Endometrial microvascular endothelial cells (primary cell): ENCODE data around the gene DYSF. TPM values are rescaled to one million over a fixed set of nuclear protein-coding genes. Genes with fewer than 3 reads are reported as not detected.

Experiments
- in situ Hi-C: cut with HindIII; loops from 2 replicates; pipeline ENCODE4 v1.10.0; 2017; ENCODE audit warnings: low sequenced_read_pairs, low pct_unique_long_range_greater_than_20kb; ENCODE audit errors: inconsistent ontology term
- total RNA-seq: library from RNA; depleted of rRNA; stranded (reverse); fragments of >200 nt; gene quantifications from one replicate; pipeline ENCODE4 v1.2.3, GENCODE V29; 2015; ENCODE audit errors: inconsistent ontology term

The DYSF gene
- total RNA-seq, 1 donor from 2014 or later: 97.4 TPM

- in situ Hi-C loops: no loop called here
Observed at GRCh38 chr2:71466301-71467179, 13.2 kb downstream of the DYSF start.

GRCh38 chr2:71467180-71467815 is 13.9 kb downstream of the DYSF start:
- in situ Hi-C loops: no loop called here

- in situ Hi-C loops: no loop called here
Observed at GRCh38 chr2:71468279-71469015, 15.1 kb downstream of the DYSF start.

GRCh38 chr2:71469403-71470398 is 16.3 kb downstream of the DYSF start:
- in situ Hi-C loops: no loop called here

- in situ Hi-C loops: no loop called here
Observed at GRCh38 chr2:71471276-71471675, 17.9 kb downstream of the DYSF start.

- in situ Hi-C loops: no loop called here
Observed at GRCh38 chr2:71472019-71472418, 18.7 kb downstream of the DYSF start.

GRCh38 chr2:71473346-71474031 is 20.1 kb downstream of the DYSF start:
- in situ Hi-C loops: no loop called here

- in situ Hi-C loops: no loop called here
Observed at GRCh38 chr2:71474116-71474743, 20.9 kb downstream of the DYSF start.

- in situ Hi-C loops: no loop called here
Observed at GRCh38 chr2:71474744-71475397, 21.5 kb downstream of the DYSF start.

- in situ Hi-C loops: no loop called here
Observed at GRCh38 chr2:71476495-71476894, 23.1 kb downstream of the DYSF start.

- in situ Hi-C loops: no loop called here
Observed at GRCh38 chr2:71477231-71477691, 23.9 kb downstream of the DYSF start.

GRCh38 chr2:71478806-71479205 is 25.4 kb downstream of the DYSF start:
- in situ Hi-C loops: no loop called here

GRCh38 chr2:71479261-71479660 is 25.9 kb downstream of the DYSF start:
- in situ Hi-C loops: no loop called here

- in situ Hi-C loops: no loop called here
Observed at GRCh38 chr2:71481111-71481510, 27.8 kb downstream of the DYSF start.

- in situ Hi-C loops: no loop called here
Observed at GRCh38 chr2:71482055-71482454, 28.7 kb downstream of the DYSF start.

GRCh38 chr2:71483246-71483645 is 29.9 kb downstream of the DYSF start:
- in situ Hi-C loops: no loop called here

GRCh38 chr2:71484354-71484753 is 31.0 kb downstream of the DYSF start:
- in situ Hi-C loops: no loop called here
